Endothelial cell of umbilical vein (primary cell): Measurements from ENCODE around the gene PARVA. TPM values are rescaled to one million over a fixed set of nuclear protein-coding genes. Genes with fewer than 3 reads are reported as not detected.
A peak's percentile ranks its signal among the peaks of the same experiment; 100 is the strongest.

Experiments used
- BruUV-seq: library from RNA; stranded (reverse); fragments of 400-500 nt; replicated peaks from 2 replicates; lab custom pipeline; 2021; lab: Mats Ljungman, UMichigan
- CTCF ChIA-PET: fragments of 300-600, 350-600 bp; sonication (Branson Sonifier 250); formaldehyde crosslinking; loops from one replicate; lab custom pipeline; 2021; ENCODE audit warnings: antibody characterized with exemption, inconsistent platforms; lab: Charles Lee
- POLR2A ChIA-PET: fragments of 300-600, 350-600 bp; sonication (Branson Sonifier 250); formaldehyde crosslinking; loops from one replicate; lab custom pipeline; 2021; ENCODE audit warnings: antibody characterized with exemption, inconsistent platforms; lab: Charles Lee
- DNase-seq: peaks from one replicate; pipeline ENCODE4 v3.0.0-alpha.2; 2011; ENCODE audit warnings: low read depth, low spot score
- FAIRE-seq: peaks from 2 replicates; lab custom pipeline; 2011; peaks lifted over from hg19 to GRCh38; lab: Jason Lieb, UNC
- H2AFZ ChIP-seq: 2 replicates; pipeline ENCODE4 v1.6.0; 2012; ENCODE audit warnings: low read depth, low read length, control low read depth, inconsistent platforms
- H3K27ac ChIP-seq: 2 replicates; pipeline ENCODE4 v1.5.1; 2011; ENCODE audit warnings: low read depth, mild to moderate bottlenecking, control low read depth, low read length, moderate library complexity; ENCODE audit not compliant: insufficient read depth
- H3K27me3 ChIP-seq, 2 experiments: 2 replicates each; pipeline versions ENCODE4 v1.6.0 to v1.6.1; 2011; ENCODE audit warnings: low read length in 2 of 2, mixed read lengths in 1 of 2; ENCODE audit not compliant: control insufficient read depth in 2 of 2, insufficient read depth in 2 of 2
- H3K36me3 ChIP-seq, 2 experiments: 2 replicates in 1 of 2; 3 replicates in 1 of 2; pipeline ENCODE4 v1.5.1; 2011; ENCODE audit warnings: low read length in 2 of 2, mild to moderate bottlenecking in 1 of 2, moderate library complexity in 1 of 2; ENCODE audit not compliant: control insufficient read depth in 2 of 2, insufficient read depth in 2 of 2; ENCODE audit errors: extremely low read depth in 1 of 2
- H3K4me1 ChIP-seq: 3 replicates; pipeline ENCODE4 v1.5.1; 2011; ENCODE audit warnings: mild to moderate bottlenecking, low read length; ENCODE audit not compliant: control insufficient read depth, insufficient read depth; ENCODE audit errors: extremely low read depth
- H3K4me2 ChIP-seq: 2 replicates; pipeline ENCODE4 v1.6.1; 2011; ENCODE audit warnings: low read length, control low read depth, mixed read lengths; ENCODE audit not compliant: insufficient read depth
- H3K4me3 ChIP-seq, 3 experiments: fragments of 200-600 bp in 1 of 3; sonication (generic), shearing (Covaris generic) in 1 of 3; replicated peaks in 1 of 3; 2 replicates each; pipeline ENCODE4 v1.5.1; 2011 to 2016; ENCODE audit warnings: control low read depth in 3 of 3, low read length in 3 of 3, mild to moderate bottlenecking in 2 of 3, inconsistent platforms in 1 of 3, low read depth in 1 of 3, moderate library complexity in 1 of 3; ENCODE audit not compliant: insufficient read depth in 1 of 3
- H3K79me2 ChIP-seq: 2 replicates; pipeline ENCODE4 v1.6.0; 2012; ENCODE audit warnings: low read length, inconsistent platforms; ENCODE audit not compliant: control insufficient read depth, insufficient read depth
- H3K9ac ChIP-seq: replicated peaks from 2 replicates; pipeline ENCODE3; 2011; ENCODE audit warnings: low read length, control low read depth; ENCODE audit not compliant: insufficient read depth; ENCODE audit errors: extremely low read depth
- H3K9me1 ChIP-seq: replicated peaks from 3 replicates; pipeline ENCODE4 v1.6.0; 2011; ENCODE audit warnings: mild to moderate bottlenecking, low read length; ENCODE audit not compliant: control insufficient read depth, insufficient read depth; ENCODE audit errors: extremely low read depth
- H3K9me3 ChIP-seq: replicated peaks from 2 replicates; pipeline ENCODE4 v1.5.1; 2012; ENCODE audit warnings: low read length, inconsistent platforms; ENCODE audit not compliant: control insufficient read depth, insufficient read depth
- H4K20me1 ChIP-seq: replicated peaks from 2 replicates; pipeline ENCODE3; 2011; ENCODE audit warnings: mild to moderate bottlenecking, low read length; ENCODE audit not compliant: control insufficient read depth, insufficient read depth; ENCODE audit errors: extremely low read depth
- EZH2 ChIP-seq: IDR thresholded peaks from 2 replicates; pipeline ENCODE4 v1.6.1; 2012; ENCODE audit warnings: borderline replicate concordance, low read depth, mild to moderate bottlenecking, moderate library complexity, low read length, inconsistent platforms; ENCODE audit not compliant: severe bottlenecking
- FOS ChIP-seq: IDR thresholded peaks from 2 replicates; pipeline ENCODE4 v1.6.1; 2011; ENCODE audit warnings: mild to moderate bottlenecking, low read length, moderate library complexity, borderline replicate concordance; ENCODE audit not compliant: insufficient read depth
- GATA2 ChIP-seq: IDR thresholded peaks from 2 replicates; pipeline ENCODE4 v1.7.0; 2011; ENCODE audit warnings: low read depth, mild to moderate bottlenecking, moderate library complexity, mixed read lengths, low read length; ENCODE audit not compliant: insufficient read length, insufficient read depth
- JUN ChIP-seq: IDR thresholded peaks from 2 replicates; pipeline ENCODE4 v1.6.1; 2011; ENCODE audit warnings: borderline replicate concordance, low read depth; ENCODE audit not compliant: insufficient read length, insufficient read depth
- MYC ChIP-seq: IDR thresholded peaks from one replicate; pipeline ENCODE4 v1.6.1; 2011; ENCODE audit warnings: mild to moderate bottlenecking, low read depth, low read length
- POLR2A ChIP-seq: IDR thresholded peaks from 2 replicates; pipeline ENCODE4 v1.6.1; 2012; ENCODE audit warnings: low read depth, mild to moderate bottlenecking, control low read depth, low read length
- POLR2AphosphoS5 ChIP-seq: IDR thresholded peaks from 2 replicates; pipeline ENCODE4 v1.6.1; 2012; ENCODE audit warnings: low read depth, mild to moderate bottlenecking, control low read depth, low read length, moderate library complexity; ENCODE audit not compliant: insufficient read depth
- dilution Hi-C: fragments of 300-500 bp; cut with MboI; formaldehyde crosslinking; loops from one replicate; pipeline ENCODE4 v1.15.0; 2019; ENCODE audit warnings: low sequenced_read_pairs; ENCODE audit not compliant: extremely low pct_ligation_motif_present
- intact Hi-C: fragments of 100-400 bp; cut with micrococcal nuclease; formaldehyde crosslinking; loops from one replicate; pipeline ENCODE4 v1.10.0; 2022
- polyA plus RNA-seq, 4 experiments: library from polyadenylated mRNA; depleted of rRNA in 3 of 4; stranded (reverse) in 3 of 4; unstranded in 1 of 4; fragments of >200 nt; gene quantifications; 2 replicates each; pipeline versions ENCODE4 v1.2.1 to v1.2.3, GENCODE V29; 2011 to 2012; ENCODE audit warnings: missing spikeins in 1 of 4
- total RNA-seq: library from RNA; stranded (reverse); gene quantifications from 2 replicates; pipeline ENCODE4 v1.2.3, GENCODE V29; 2021
- TF ChIP-seq, protein P1 (sequence below): IDR thresholded peaks from 2 replicates; pipeline ENCODE4 v1.6.1; 2011; ENCODE audit not compliant: insufficient read depth, insufficient read length
- TF ChIP-seq, protein P2 (sequence below), 2 donors: IDR thresholded peaks; 1 replicate in 1 of 2; 2 replicates in 1 of 2; pipeline ENCODE4 v1.5.1; 2011; ENCODE audit warnings: low read length in 2 of 2, mild to moderate bottlenecking in 2 of 2, moderate library complexity in 2 of 2, control low read depth in 1 of 2, inconsistent platforms in 1 of 2, low read depth in 1 of 2; ENCODE audit not compliant: insufficient read depth in 1 of 2; ENCODE audit errors: extremely low read depth in 1 of 2

The PARVA gene
- total and polyA plus RNA-seq, 2 donors (not counting 3 experiments of a cell fraction or from before 2014, with no cell fraction given) = 40.6 to 104 TPM

DNA sequence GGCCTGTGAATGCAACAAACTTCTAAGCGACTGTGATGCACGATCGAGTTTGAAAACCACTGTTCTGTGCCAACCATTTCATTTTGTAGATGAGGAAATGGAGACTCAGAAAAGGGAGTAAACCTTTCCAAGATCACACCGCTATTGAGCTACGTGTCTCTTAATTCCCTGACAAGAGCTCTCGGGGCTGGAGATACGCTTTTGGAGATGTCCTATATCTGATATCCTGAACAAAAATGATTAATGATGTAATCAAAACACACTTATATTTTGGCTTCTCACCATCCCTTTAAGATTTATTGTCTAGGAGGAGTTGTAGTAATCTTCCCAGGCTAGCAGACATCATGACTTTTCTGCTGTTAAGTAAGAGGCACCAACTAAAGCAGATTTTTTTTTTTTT is 1.7 kb upstream of the PARVA start:
- dilution Hi-C loops = no loop called here
- no TSS peak for BruUV-seq

More for the DNA sequence above, 1.7 kb upstream of the PARVA start:
- Histone ChIP-seq H3K9me1 (no peaks in the 10 kb centered on the region), H3K4me3 (no peak overlapping the region), H3K27me3 (no peaks in the 10 kb centered on the region), H4K20me1 (no peaks in the 10 kb centered on the region), H3K9me3 (no peaks in the 10 kb centered on the region), H3K4me1 (peaks cover 16% of the 10 kb centered on the region), H2AFZ (no peak overlapping the region), H3K79me2 (peaks cover 27% of the 10 kb centered on the region), H3K4me2 (no peak overlapping the region), H3K36me3 (no peaks in the 10 kb centered on the region), H3K9ac (no peak overlapping the region), H3K27ac (no peak overlapping the region)
- DNase-seq (no peak), FAIRE-seq (peak; percentile 42)
- CTCF ChIA-PET = interaction anchor here (1.0 to 2.9 kb wide), 5 partner anchors 9 to 87 kb away, joined by 3 to 22 read pairs (median 8); no protein-coding TSS in a partner anchor
- TF ChIP-seq FOS (no peak), JUN (no peak), POLR2AphosphoS5 (no peak), GATA2 (no peak), POLR2A (no peak), EZH2 (no peak), MYC (no peak)
- TF ChIP-seq, protein P1, sequence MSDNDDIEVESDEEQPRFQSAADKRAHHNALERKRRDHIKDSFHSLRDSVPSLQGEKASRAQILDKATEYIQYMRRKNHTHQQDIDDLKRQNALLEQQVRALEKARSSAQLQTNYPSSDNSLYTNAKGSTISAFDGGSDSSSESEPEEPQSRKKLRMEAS = no peak
- TF ChIP-seq, protein P2, sequence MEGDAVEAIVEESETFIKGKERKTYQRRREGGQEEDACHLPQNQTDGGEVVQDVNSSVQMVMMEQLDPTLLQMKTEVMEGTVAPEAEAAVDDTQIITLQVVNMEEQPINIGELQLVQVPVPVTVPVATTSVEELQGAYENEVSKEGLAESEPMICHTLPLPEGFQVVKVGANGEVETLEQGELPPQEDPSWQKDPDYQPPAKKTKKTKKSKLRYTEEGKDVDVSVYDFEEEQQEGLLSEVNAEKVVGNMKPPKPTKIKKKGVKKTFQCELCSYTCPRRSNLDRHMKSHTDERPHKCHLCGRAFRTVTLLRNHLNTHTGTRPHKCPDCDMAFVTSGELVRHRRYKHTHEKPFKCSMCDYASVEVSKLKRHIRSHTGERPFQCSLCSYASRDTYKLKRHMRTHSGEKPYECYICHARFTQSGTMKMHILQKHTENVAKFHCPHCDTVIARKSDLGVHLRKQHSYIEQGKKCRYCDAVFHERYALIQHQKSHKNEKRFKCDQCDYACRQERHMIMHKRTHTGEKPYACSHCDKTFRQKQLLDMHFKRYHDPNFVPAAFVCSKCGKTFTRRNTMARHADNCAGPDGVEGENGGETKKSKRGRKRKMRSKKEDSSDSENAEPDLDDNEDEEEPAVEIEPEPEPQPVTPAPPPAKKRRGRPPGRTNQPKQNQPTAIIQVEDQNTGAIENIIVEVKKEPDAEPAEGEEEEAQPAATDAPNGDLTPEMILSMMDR (IDR thresholded peaks at IDR 0.05; ENCODE audit: extremely low read depth in 1 of 2, insufficient read depth in 1 of 2, low read depth in 1 of 2, low read length in 2 of 2) = no peak
- intact Hi-C loops = loop anchor here (2.0 to 5.0 kb wide), 2 partner anchors 45 to 302 kb away; no protein-coding TSS in a partner anchor
- POLR2A ChIA-PET = no interaction called here
